GM12878 (cell line): ENCODE data around the gene RNF220. TPM values are rescaled to one million over a fixed set of nuclear protein-coding genes. Genes with fewer than 3 reads are reported as not detected.

Experiments
- ATAC-seq: fragments of 200-7000 bp; cut with Tn5 transposase; 3 replicates; pipeline ENCODE4 v1.9.1; 2020; ENCODE audit warnings: mild to moderate bottlenecking, moderate library complexity
- BruUV-seq: library from RNA; stranded (reverse); fragments of 400-500 nt; replicated peaks from 2 replicates; lab custom pipeline; 2021; lab: Mats Ljungman, UMichigan
- CTCF ChIA-PET: fragments of 300-600 bp; sonication (Branson Sonifier 250); formaldehyde crosslinking; extraction: SDS; loops from one replicate; lab custom pipeline; 2021; ENCODE audit warnings: inconsistent platforms; lab: Yijun Ruan, JAX
- POLR2A ChIA-PET: fragments of 350-600 bp; formaldehyde crosslinking; extraction: SDS; loops from one replicate; lab custom pipeline; 2021; ENCODE audit warnings: inconsistent platforms; lab: Charles Lee
- RAD21 ChIA-PET: fragments of 300-600 bp; sonication (Branson Sonifier 250); formaldehyde crosslinking; loops from one replicate; lab custom pipeline; 2023; ENCODE audit warnings: antibody characterized with exemption; ENCODE audit not compliant: unreplicated experiment; lab: Charles Lee
- SMC1A ChIA-PET: fragments of 300-600 bp; sonication (Branson Sonifier 250); formaldehyde crosslinking; loops from one replicate; lab custom pipeline; 2023; ENCODE audit not compliant: unreplicated experiment, uncharacterized antibody; lab: Charles Lee
- DNase-seq: peaks from one replicate; pipeline ENCODE4 v3.0.0-alpha.2; 2011; ENCODE audit warnings: low read depth, low spot score
- FAIRE-seq: peaks from 3 replicates; lab custom pipeline; 2011; peaks lifted over from hg19 to GRCh38; lab: Jason Lieb, UNC
- H2AFZ ChIP-seq: 2 replicates; pipeline ENCODE4 v1.6.0; 2011; ENCODE audit warnings: low read depth, low read length, control low read depth; ENCODE audit not compliant: control insufficient read depth
- H3K27ac ChIP-seq: 2 replicates; pipeline ENCODE4 v1.5.1; 2011; ENCODE audit warnings: control low read depth; ENCODE audit not compliant: control insufficient read depth, insufficient read depth
- H3K27me3 ChIP-seq, 2 experiments: replicated peaks in 1 of 2; 2 replicates each; pipeline versions ENCODE4 v1.6.0 to v1.6.1; 2011; ENCODE audit warnings: low read length in 1 of 2; ENCODE audit not compliant: control insufficient read depth in 2 of 2, insufficient read depth in 2 of 2
- H3K36me3 ChIP-seq, 2 experiments: 2 replicates each; pipeline ENCODE4 v1.5.1; 2011; ENCODE audit warnings: low read length in 1 of 2; ENCODE audit not compliant: control insufficient read depth in 2 of 2, insufficient read depth in 2 of 2
- H3K4me1 ChIP-seq: 2 replicates; pipeline ENCODE4 v1.6.1; 2011; ENCODE audit warnings: mild to moderate bottlenecking, low read length, moderate library complexity, mixed read lengths; ENCODE audit not compliant: control insufficient read depth, insufficient read depth
- H3K4me2 ChIP-seq: 2 replicates; pipeline ENCODE4 v1.6.0; 2011; ENCODE audit warnings: control low read depth; ENCODE audit not compliant: control insufficient read depth, insufficient read depth
- H3K4me3 ChIP-seq: fragments of 200-600 bp; sonication (generic); 2 replicates; pipeline ENCODE4 v1.5.1; 2016
- H3K79me2 ChIP-seq: 2 replicates; pipeline ENCODE4 v1.6.0; 2011; ENCODE audit warnings: low read length; ENCODE audit not compliant: control insufficient read depth, insufficient read depth
- H3K9ac ChIP-seq: 2 replicates; pipeline ENCODE4 v1.8.0; 2011; ENCODE audit warnings: low read length, control low read depth, mixed read lengths; ENCODE audit not compliant: control insufficient read depth, insufficient read depth
- H3K9me3 ChIP-seq: replicated peaks from 3 replicates; pipeline ENCODE4 v1.5.1; 2011; ENCODE audit warnings: mild to moderate bottlenecking, low read length; ENCODE audit not compliant: control insufficient read depth, insufficient read depth
- H4K20me1 ChIP-seq: 2 replicates; pipeline ENCODE4 v1.6.0; 2011; ENCODE audit not compliant: control insufficient read depth, insufficient read depth
- ATF2 ChIP-seq: IDR thresholded peaks from 2 replicates; pipeline ENCODE4 v1.6.1; 2012; ENCODE audit warnings: low read length, inconsistent platforms
- CEBPZ ChIP-seq: fragments of 150-350 bp; IDR thresholded peaks from 2 replicates; pipeline ENCODE4 v1.6.1; 2016; ENCODE audit warnings: low read depth, low read length
- CHD2 ChIP-seq: IDR thresholded peaks from 2 replicates; pipeline ENCODE4 v1.6.1; 2011; ENCODE audit warnings: low read depth, low read length, improper control_type of control experiment, borderline replicate concordance
- LARP7 ChIP-seq: fragments of 450-650 bp; IDR thresholded peaks from 2 replicates; pipeline ENCODE4 v1.6.1; 2017; ENCODE audit warnings: mild to moderate bottlenecking
- MEF2B ChIP-seq: fragments of 450-650 bp; IDR thresholded peaks from 2 replicates; pipeline ENCODE4 v1.6.1; 2018; ENCODE audit warnings: mild to moderate bottlenecking, moderate library complexity; ENCODE audit not compliant: partially characterized antibody, poor library complexity, severe bottlenecking
- PAX8 ChIP-seq: fragments of 450-650 bp; IDR thresholded peaks from 2 replicates; pipeline ENCODE4 v1.6.1; 2017; ENCODE audit warnings: mild to moderate bottlenecking, moderate library complexity
- POLR2A ChIP-seq: IDR thresholded peaks from 2 replicates; pipeline ENCODE4 v1.6.1; 2011; ENCODE audit warnings: low read depth, mild to moderate bottlenecking, low read length
- SIN3A ChIP-seq: IDR thresholded peaks from 2 replicates; pipeline ENCODE4 v1.6.1; 2012; ENCODE audit warnings: low read depth, low read length, improper control_type of control experiment
- SKIL ChIP-seq: fragments of 450-650 bp; IDR thresholded peaks from 2 replicates; pipeline ENCODE4 v1.6.1; 2017; ENCODE audit warnings: mild to moderate bottlenecking, low read depth, inconsistent platforms; ENCODE audit not compliant: poor library complexity, severe bottlenecking
- SMARCA5 ChIP-seq: fragments of 450-650 bp; IDR thresholded peaks from 2 replicates; pipeline ENCODE4 v1.6.1; 2017; ENCODE audit warnings: mild to moderate bottlenecking
- STAT1 ChIP-seq: fragments of 450-650 bp; conservative IDR thresholded peaks from 2 replicates; pipeline ENCODE4 v1.6.1; 2014; ENCODE audit warnings: antibody characterized with exemption, mild to moderate bottlenecking
- TCF12 ChIP-seq: IDR thresholded peaks from 2 replicates; pipeline ENCODE4 v1.6.1; 2011; ENCODE audit warnings: low read depth, mild to moderate bottlenecking, low read length
- USF1 ChIP-seq: IDR thresholded peaks from 2 replicates; pipeline ENCODE4 v1.6.1; 2011; ENCODE audit warnings: borderline replicate concordance, low read depth, mild to moderate bottlenecking, moderate library complexity, mixed read lengths, low read length; ENCODE audit not compliant: insufficient read depth; ENCODE audit errors: extremely low read length
- ZBED1 ChIP-seq: IDR thresholded peaks from 2 replicates; pipeline ENCODE4 v1.6.1; 2016; ENCODE audit warnings: borderline replicate concordance
- WGBS: methylation state at CpG from one replicate; pipeline ENCODE4 v1.1.6; 2016; ENCODE audit warnings: low lambda C conversion rate; ENCODE audit not compliant: insufficient replicate concordance, insufficient coverage; ENCODE audit errors: missing lambda C conversion rate; 5-methylcytosine and 5-hydroxymethylcytosine counted together
- in situ Hi-C: fragments of 300-500 bp; cut with MboI; formaldehyde crosslinking; loops from 9 replicates; pipeline ENCODE4 v1.14.3; 2018; ENCODE audit warnings: mixed read lengths
- intact Hi-C: fragments of 100-400 bp; cut with micrococcal nuclease; formaldehyde crosslinking; loops from one replicate; pipeline ENCODE4 v1.14.2; 2022; ENCODE audit not compliant: unreplicated experiment
- polyA plus RNA-seq, 11 experiments: library from polyadenylated mRNA; depleted of rRNA in 4 of 11; unstranded in 6 of 11; stranded (reverse) in 5 of 11; fragments of >200 nt; fragmentation: Nextera tagmentation in 4 of 11; fragmentation: Illumina TruSeq in 1 of 11; extraction: Ambion mirVana in 4 of 11; extraction: Trizol in 1 of 11; gene quantifications; 1 replicate in 1 of 11; 2 replicates in 10 of 11; pipeline versions ENCODE4 v1.2.1 to v1.2.3, GENCODE V29; 2011 to 2016; ENCODE audit warnings: inconsistent platforms in 2 of 11, missing spikeins in 2 of 11, low read depth in 1 of 11
- total RNA-seq, 4 experiments: library from RNA; depleted of rRNA in 3 of 4; stranded (reverse); fragments of >200 nt in 3 of 4; fragmentation: Illumina TruSeq in 1 of 4; extraction: Trizol in 1 of 4; gene quantifications; 2 replicates each; pipeline versions ENCODE4 v1.2.1 to v1.2.3, GENCODE V29; 2013 to 2021

RNF220 gene
- total and polyA plus RNA-seq, 10 of the 15 experiments (the other 5 are each of a cell fraction or from before 2014, with no cell fraction given), result 4.6 to 84.1 (median 53.7) TPM

DNA sequence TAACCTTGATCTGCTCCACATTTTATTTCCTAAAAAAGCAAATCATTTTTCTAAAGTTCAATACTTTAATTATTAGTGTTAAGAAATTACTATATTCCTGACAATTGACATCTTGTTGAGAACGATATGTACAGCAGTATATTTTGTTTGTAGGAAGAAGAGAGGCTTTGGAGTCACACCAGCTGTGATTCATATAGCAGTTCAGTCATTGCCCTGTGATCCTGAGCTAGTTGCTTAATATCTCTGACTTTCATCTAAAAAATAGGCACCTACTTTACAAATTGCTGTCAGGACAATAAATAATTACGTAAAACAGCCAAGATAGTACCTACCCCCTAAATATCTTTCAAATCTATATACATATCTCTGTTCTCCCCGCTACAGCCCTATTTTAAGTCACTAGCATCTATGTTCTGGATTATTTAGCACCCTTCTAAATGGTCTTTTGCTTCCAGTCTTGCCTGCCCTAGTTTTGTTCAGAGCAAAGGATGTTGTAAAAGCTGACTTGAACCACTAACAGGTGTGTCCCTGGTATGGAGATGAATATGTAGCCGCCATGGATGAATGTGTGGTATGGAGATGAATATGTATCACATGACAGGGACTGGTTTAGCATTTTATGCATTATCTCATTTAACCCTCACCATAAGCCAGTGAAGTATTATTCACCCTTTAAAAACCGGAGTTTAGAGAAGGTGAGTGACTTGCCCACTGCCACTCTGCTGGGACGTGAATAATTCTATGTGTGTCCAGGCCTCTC is 42.2 kb downstream of the RNF220 start:
- Histone ChIP-seq H3K79me2 (no peaks in the 10 kb centered on the region), H3K36me3 (no peaks in the 10 kb centered on the region), H2AFZ (no peak overlapping the region), H3K4me3 (no peak overlapping the region), H3K9ac (no peak overlapping the region), H3K27ac (no peak overlapping the region), H3K27me3 (peaks cover 0 to 3% of the 10 kb centered on the region in 2 experiments; a peak in 2 of 4 replicates), H3K4me2 (no peak overlapping the region), H3K9me3 (no peaks in the 10 kb centered on the region), H3K4me1 (no peaks in the 10 kb centered on the region), H4K20me1 (no peaks in the 10 kb centered on the region)
- intact Hi-C loops, result no loop called here
- ChIA-PET POLR2A (no interaction called here), CTCF (interaction anchor here (1.0 kb wide), 1 partner anchor 16 kb away, joined by 3 read pairs; no protein-coding TSS in a partner anchor), SMC1A (interaction anchor here (0.9 kb wide), 1 partner anchor 10 kb away, joined by 3 read pairs; no protein-coding TSS in a partner anchor), RAD21 (no interaction called here)
- in situ Hi-C loops, result no loop called here
- no peak for FAIRE-seq
- WGBS, result 18% methylated on average over 6 of the region's 6 CpGs
- no TSS peak for BruUV-seq
- ATAC-seq, result no peak
- no peak for DNase-seq
- TF ChIP-seq USF1 (no peak), CEBPZ (no peak), MEF2B (no peak), ATF2 (no peak), SKIL (no peak), POLR2A (no peak), LARP7 (no peak), SMARCA5 (no peak), TCF12 (no peak), CHD2 (no peak), STAT1 (no peak), PAX8 (no peak), ZBED1 (no peak), SIN3A (no peak)
